Naive thymus-derived CD8-positive, alpha-beta T cell (primary cell): Measurements from ENCODE around the gene COPZ1. TPM values are rescaled to one million over a fixed set of nuclear protein-coding genes. Genes with fewer than 3 reads are reported as not detected.

ENCODE experiments used
- ATAC-seq, 2 donors: fragments of 150-1000 bp; cut with Tn5 transposase in 1 of 2; sonication (Bioruptor Pico), chemical (Tn5 transposase) in 1 of 2; 1 replicate in 1 of 2; 2 replicates in 1 of 2; pipeline ENCODE4 v1.10.0; 2021; ENCODE audit warnings: mild to moderate bottlenecking in 2 of 2, moderate library complexity in 2 of 2
- POLR2A ChIA-PET: fragments of 350-600 bp; sonication (Branson Sonifier 250); formaldehyde crosslinking; loops from one replicate; lab custom pipeline; 2021; ENCODE audit warnings: antibody characterized with exemption; lab: Charles Lee
- DNase-seq, 10 donors: peaks; one replicate each; pipeline versions ENCODE4 v3.0.0 to v3.0.0-alpha.2; 2020 to 2022
- H3K27ac Mint-ChIP-seq, 10 donors: one replicate each; pipeline ENCODE4 v1.8.0; 2020 to 2022; ENCODE audit warnings: mild to moderate bottlenecking in 10 of 10, mixed read lengths in 10 of 10, moderate library complexity in 4 of 10, inconsistent platforms in 1 of 10
- H3K27me3 Mint-ChIP-seq, 5 donors: one replicate each; pipeline ENCODE4 v1.8.0; 2021 to 2022; ENCODE audit warnings: mixed read lengths in 5 of 5
- H3K36me3 Mint-ChIP-seq, 3 donors: one replicate each; pipeline ENCODE4 v1.8.0; 2020 to 2022; ENCODE audit warnings: mixed read lengths in 3 of 3, mild to moderate bottlenecking in 2 of 3, inconsistent platforms in 1 of 3
- H3K4me1 Mint-ChIP-seq, 4 donors: one replicate each; pipeline ENCODE4 v1.8.0; 2021 to 2022; ENCODE audit warnings: mixed read lengths in 4 of 4
- H3K4me3 Mint-ChIP-seq, 10 donors: one replicate each; pipeline ENCODE4 v1.8.0; 2020 to 2022; ENCODE audit warnings: mild to moderate bottlenecking in 10 of 10, mixed read lengths in 10 of 10, moderate library complexity in 6 of 10, inconsistent platforms in 1 of 10
- H3K9me3 Mint-ChIP-seq, 9 donors: one replicate each; pipeline ENCODE4 v1.8.0; 2020 to 2022; ENCODE audit warnings: mixed read lengths in 9 of 9, mild to moderate bottlenecking in 3 of 9, inconsistent platforms in 1 of 9, moderate library complexity in 1 of 9
- polyA plus RNA-seq, 3 donors: library from polyadenylated mRNA; unstranded; fragments of 300-500 nt; fragmentation: Illumina TruSeq; gene quantifications; one replicate each; pipeline ENCODE4 v1.2.3, GENCODE V29; 2021
- total RNA-seq, 8 experiments: library from RNA in 2 of 8; stranded (reverse) in 2 of 8; gene quantifications; one replicate each; pipeline ENCODE4 v1.2.3 and lab custom pipeline; 2021 to 2026

Gene COPZ1
- total and polyA plus RNA-seq, 5 experiments from 2014 or later: 79.0 to 152 (median 128) TPM

GRCh38 chr12:54296393-54297099 lies 28.4 kb upstream of the COPZ1 start:
- H3K9me3 Mint-ChIP-seq: no peaks in the 10 kb centered on the region
- peaks cover 5 to 37% (median 14%) of the 10 kb centered on the region in 4 donors for H3K4me1 Mint-ChIP-seq
- H3K4me3 Mint-ChIP-seq: peak overlapping the region in 1 of 10 donors; percentile 37
- POLR2A ChIA-PET: interaction anchor here (0.6 to 0.7 kb wide), 2 partner anchors 56 to 94 kb away, joined by 3 to 10 read pairs; no protein-coding TSS in a partner anchor
- no peaks in the 10 kb centered on the region for H3K36me3 Mint-ChIP-seq
- DNase-seq: no peak
- peaks cover 12 to 36% (median 28%) of the 10 kb centered on the region in 5 donors for H3K27me3 Mint-ChIP-seq
- no peak for ATAC-seq
- peak overlapping the region in 2 of 10 donors; percentile 16 to 71 for H3K27ac Mint-ChIP-seq

- H3K4me3 Mint-ChIP-seq: peak overlapping the region in 1 of 10 donors; percentile 33
- no peak overlapping the region for H3K27ac Mint-ChIP-seq
- H3K27me3 Mint-ChIP-seq: peaks cover 24 to 58% (median 44%) of the 10 kb centered on the region in 5 donors
- H3K4me1 Mint-ChIP-seq: peaks cover 7 to 54% (median 16%) of the 10 kb centered on the region in 4 donors
- no peaks in the 10 kb centered on the region for H3K36me3 Mint-ChIP-seq
- no peak for ATAC-seq
- POLR2A ChIA-PET: interaction anchor here (0.6 to 2.3 kb wide), 3 partner anchors 12 to 302 kb away, joined by 3 to 9 read pairs (median 4); partner anchors contain the start of genes CBX5 and HNRNPA1
- no peaks in the 10 kb centered on the region for H3K9me3 Mint-ChIP-seq
- no peak for DNase-seq
Measured at GRCh38 chr12:54298904-54299303, 26.0 kb upstream of the COPZ1 start.

GRCh38 chr12:54299515-54300224 lies 25.3 kb upstream of the COPZ1 start:
- POLR2A ChIA-PET: interaction anchor here (0.6 to 2.3 kb wide), 3 partner anchors 13 to 28 kb away, joined by 4 to 9 read pairs (median 4); partner anchors contain the start of genes CBX5 and HNRNPA1
- peak overlapping the region in 1 of 10 donors; percentile 27 for H3K27ac Mint-ChIP-seq
- ATAC-seq (no peak), DNase-seq (no peak)
- H3K4me3 Mint-ChIP-seq: peak overlapping the region in 3 of 10 donors; percentile 26 to 65 (median 39)
- no peaks in the 10 kb centered on the region for H3K36me3 Mint-ChIP-seq
- peaks cover 24 to 65% (median 44%) of the 10 kb centered on the region in 5 donors for H3K27me3 Mint-ChIP-seq
- H3K4me1 Mint-ChIP-seq: peaks cover 11 to 62% (median 20%) of the 10 kb centered on the region in 4 donors
- H3K9me3 Mint-ChIP-seq: no peaks in the 10 kb centered on the region

GRCh38 chr12:54300225-54300731 lies 24.7 kb upstream of the COPZ1 start:
- H3K4me3 Mint-ChIP-seq: peak overlapping the region in 6 of 10 donors; percentile 40 to 72 (median 50)
- H3K27me3 Mint-ChIP-seq: peaks cover 24 to 68% (median 44%) of the 10 kb centered on the region in 5 donors
- ATAC-seq (peak in 1 of 2 donors; percentile 8), DNase-seq (no peak)
- H3K36me3 Mint-ChIP-seq: no peaks in the 10 kb centered on the region
- H3K9me3 Mint-ChIP-seq: no peaks in the 10 kb centered on the region
- no peak overlapping the region for H3K27ac Mint-ChIP-seq
- POLR2A ChIA-PET: interaction anchor here (0.6 to 2.3 kb wide), 3 partner anchors 20 to 27 kb away, joined by 3 to 9 read pairs (median 4); partner anchors contain the start of genes CBX5, COPZ1 and HNRNPA1
- H3K4me1 Mint-ChIP-seq: peaks cover 11 to 67% (median 21%) of the 10 kb centered on the region in 4 donors

GRCh38 chr12:54300732-54301427 lies 24.1 kb upstream of the COPZ1 start, which contains the start of gene NFE2:
Gene NFE2, minus strand, starts transcription at chr12:54301015. Its CDS starts 5,767 bp downstream, at chr12:54295248.
- H3K36me3 Mint-ChIP-seq: no peaks in the 10 kb centered on the region

GRCh38 chr12:54301428-54302048 lies 23.4 kb upstream of the COPZ1 start:
- H3K4me1 Mint-ChIP-seq: peaks cover 11 to 65% (median 21%) of the 10 kb centered on the region in 4 donors
- H3K9me3 Mint-ChIP-seq: no peaks in the 10 kb centered on the region
- no peaks in the 10 kb centered on the region for H3K36me3 Mint-ChIP-seq
- DNase-seq (no peak), ATAC-seq (no peak)
- peaks cover 24 to 68% (median 44%) of the 10 kb centered on the region in 5 donors for H3K27me3 Mint-ChIP-seq
- no peak overlapping the region for H3K27ac Mint-ChIP-seq
- peak overlapping the region in 3 of 10 donors; percentile 29 to 58 (median 50) for H3K4me3 Mint-ChIP-seq
- POLR2A ChIA-PET: interaction anchor here (0.7 to 1.4 kb wide), 3 partner anchors 14 to 78 kb away, joined by 3 to 4 read pairs (median 3); partner anchors contain the start of gene COPZ1

More at GRCh38 chr12:54300732-54301427, 24.1 kb upstream of the COPZ1 start, which contains the start of gene NFE2:
- POLR2A ChIA-PET: interaction anchor here (0.6 to 2.3 kb wide), 4 partner anchors 14 to 26 kb away, joined by 3 to 9 read pairs (median 4); partner anchors contain the start of genes CBX5, COPZ1 and HNRNPA1
- peak within 1 kb of the TSS in 1 of 10 donors; percentile 27 for H3K27ac Mint-ChIP-seq
- DNase-seq (peak in 5 of 10 donors; percentile 11 to 34 (median 28)), ATAC-seq (peak; percentile 72 to 84)
- peaks cover 24 to 68% (median 44%) of the 10 kb centered on the region in 5 donors for H3K27me3 Mint-ChIP-seq
- peak within 1 kb of the TSS in 9 of 10 donors; percentile 24 to 72 (median 60) for H3K4me3 Mint-ChIP-seq
- H3K4me1 Mint-ChIP-seq: peaks cover 11 to 67% (median 21%) of the 10 kb centered on the region in 4 donors
- no peaks in the 10 kb centered on the region for H3K9me3 Mint-ChIP-seq

- DNase-seq (no peak), ATAC-seq (no peak)
- no peaks in the 10 kb centered on the region for H3K9me3 Mint-ChIP-seq
- H3K27ac Mint-ChIP-seq: no peak overlapping the region
- H3K27me3 Mint-ChIP-seq: peaks cover 24 to 67% (median 33%) of the 10 kb centered on the region in 5 donors
- H3K36me3 Mint-ChIP-seq: no peaks in the 10 kb centered on the region
- H3K4me3 Mint-ChIP-seq: no peak overlapping the region
- POLR2A ChIA-PET: no interaction called here
- H3K4me1 Mint-ChIP-seq: peaks cover 17 to 64% (median 23%) of the 10 kb centered on the region in 4 donors
Measured at GRCh38 chr12:54303640-54304039, 21.3 kb upstream of the COPZ1 start.

- peak overlapping the region in 1 of 10 donors; percentile 71 for H3K27ac Mint-ChIP-seq
- peak in 2 of 10 donors; percentile 21 to 66 for DNase-seq
- H3K4me1 Mint-ChIP-seq: peaks cover 17 to 61% (median 23%) of the 10 kb centered on the region in 4 donors
- H3K4me3 Mint-ChIP-seq: peak overlapping the region in 2 of 10 donors; percentile 35 to 57
- peak; percentile 18 to 21 for ATAC-seq
- POLR2A ChIA-PET: no interaction called here
- peaks cover 21 to 61% (median 28%) of the 10 kb centered on the region in 5 donors for H3K27me3 Mint-ChIP-seq
- no peaks in the 10 kb centered on the region for H3K9me3 Mint-ChIP-seq
- H3K36me3 Mint-ChIP-seq: no peaks in the 10 kb centered on the region
Measured at GRCh38 chr12:54304187-54304810, 20.6 kb upstream of the COPZ1 start.

- DNase-seq (no peak), ATAC-seq (peak in 1 of 2 donors; percentile 25)
- Mint-ChIP-seq H3K9me3 (no peaks in the 10 kb centered on the region), H3K4me3 (no peak overlapping the region), H3K27ac (peak overlapping the region in 1 of 10 donors; percentile 48), H3K27me3 (peaks cover 11 to 43% (median 20%) of the 10 kb centered on the region in 5 donors), H3K4me1 (peaks cover 9 to 35% (median 16%) of the 10 kb centered on the region in 4 donors), H3K36me3 (no peaks in the 10 kb centered on the region)
- POLR2A ChIA-PET: interaction anchor here (1.6 kb wide), 1 partner anchor 15 kb away, joined by 7 read pairs; no protein-coding TSS in a partner anchor
Measured at GRCh38 chr12:54306925-54307741, 17.8 kb upstream of the COPZ1 start.

GRCh38 chr12:54311051-54311450 lies 13.9 kb upstream of the COPZ1 start:
- Mint-ChIP-seq H3K36me3 (no peaks in the 10 kb centered on the region), H3K27me3 (peaks cover 2 to 20% (median 4%) of the 10 kb centered on the region in 5 donors), H3K4me1 (peaks cover 5 to 10% (median 9%) of the 10 kb centered on the region in 4 donors), H3K9me3 (no peaks in the 10 kb centered on the region), H3K27ac (no peak overlapping the region), H3K4me3 (no peak overlapping the region)
- POLR2A ChIA-PET: interaction anchor here (0.7 kb wide), 1 partner anchor 48 kb away, joined by 6 read pairs; no protein-coding TSS in a partner anchor
- DNase-seq (no peak), ATAC-seq (no peak)
